ENCODE measurements around the gene FOXP1. TPM values are rescaled to one million over a fixed set of nuclear protein-coding genes. Genes with fewer than 3 reads are reported as not detected.

FOXP1 gene
- total and polyA plus RNA-seq, 2 of the 8 experiments (the other 6 are each of a cell fraction or from before 2014, with no cell fraction given): 13.9 to 25.4 TPM

DNA sequence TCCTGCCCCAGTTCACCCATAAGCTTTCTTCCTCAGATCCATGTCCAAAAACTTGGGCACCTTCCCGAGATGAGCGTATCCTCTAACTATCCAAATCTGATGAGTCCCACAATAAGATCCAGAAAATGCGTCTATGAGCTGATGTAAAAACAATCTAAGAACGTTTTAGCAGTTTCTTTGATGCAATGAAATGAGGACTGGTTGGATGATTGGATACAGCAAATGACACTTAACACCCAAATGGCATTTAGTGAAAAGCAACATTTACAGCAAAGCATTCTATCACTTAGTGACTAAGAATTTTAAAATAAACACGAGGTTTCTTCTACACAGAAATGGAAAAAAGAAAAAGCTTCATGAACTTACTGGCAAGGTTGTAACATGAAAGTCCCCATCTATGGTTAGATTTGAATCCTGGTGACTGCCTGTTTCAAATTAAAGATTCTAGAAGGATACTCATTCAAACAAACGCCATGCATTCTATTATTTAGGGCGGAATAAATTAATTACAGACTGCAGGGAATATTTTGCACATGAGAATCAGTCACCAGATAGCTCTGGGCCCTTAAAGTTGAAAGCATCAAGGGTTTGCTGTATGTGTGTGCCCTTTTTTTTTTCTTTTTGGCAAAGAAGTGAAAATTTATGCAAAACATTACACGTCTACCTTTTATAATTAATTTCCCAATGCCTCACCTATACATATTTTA, 598.6 kb downstream of the FOXP1 start:
- no peak overlapping the region for H3K27ac ChIP-seq (ENCODE audit: low read depth, low read length)
- H3K79me2 ChIP-seq (ENCODE audit: control insufficient read depth in 1 of 2, insufficient read depth in 2 of 2, low read length in 2 of 2): no peaks in the 10 kb centered on the region
- no peak overlapping the region for H3K4me2 ChIP-seq (ENCODE audit: insufficient read depth in 1 of 2, low read depth in 2 of 2, low read length in 2 of 2)
- H3K23ac ChIP-seq (ENCODE audit: insufficient read length): no peak overlapping the region
- no peaks in the 10 kb centered on the region for H3K9me3 ChIP-seq (ENCODE audit: insufficient read depth in 2 of 2, low read depth in 1 of 2, low read length in 1 of 2)
- H3K9ac ChIP-seq (replicated peaks in 1 of 4; ENCODE audit: extremely low read depth in 1 of 4, low read depth in 3 of 4, low read length in 3 of 4): no peak overlapping the region
- no peaks in the 10 kb centered on the region for H3K79me1 ChIP-seq (ENCODE audit: low read depth, low read length)
- no peak overlapping the region for H4K8ac ChIP-seq (ENCODE audit: extremely low read depth, insufficient read depth, low read length)
- no peaks in the 10 kb centered on the region for H3K27me3 ChIP-seq (replicated peaks in 1 of 4; ENCODE audit: control insufficient read depth in 3 of 4, extremely low read depth in 1 of 4, insufficient read depth in 3 of 4, low read length in 3 of 4)
- H2BK12ac ChIP-seq (ENCODE audit: low read depth, low read length): no peak overlapping the region
- H2BK120ac ChIP-seq (replicated peaks; ENCODE audit: low read depth, low read length): no peak overlapping the region
- H4K5ac ChIP-seq (ENCODE audit: insufficient read length, low read depth, low read length): no peak overlapping the region
- no peak overlapping the region for H2BK20ac ChIP-seq (ENCODE audit: low read length)
- H4K91ac ChIP-seq (replicated peaks; ENCODE audit: insufficient read length, low read length): no peak overlapping the region
- H3K4me3 ChIP-seq (ENCODE audit: extremely low read depth in 1 of 4, insufficient read depth in 2 of 4, low read depth in 3 of 4, low read length in 4 of 4): no peak overlapping the region
- no peak overlapping the region for H3K18ac ChIP-seq (ENCODE audit: extremely low read depth, low read length)
- no peak overlapping the region for H2AK5ac ChIP-seq (ENCODE audit: low read depth, low read length)
- FAIRE-seq: no peak
- H2BK5ac ChIP-seq (ENCODE audit: low read depth, low read length): no peak overlapping the region
- H3K14ac ChIP-seq (ENCODE audit: insufficient read length): no peak overlapping the region
- H4K20me1 ChIP-seq (replicated peaks in 1 of 2; ENCODE audit: control insufficient read depth in 1 of 2, insufficient read depth in 2 of 2, low read length in 2 of 2): no peaks in the 10 kb centered on the region
- H3K23me2 ChIP-seq (ENCODE audit: low read depth, low read length): no peaks in the 10 kb centered on the region
- no peak for DNase-seq (ENCODE audit: low read depth in 1 of 2, low spot score in 2 of 2)
- peaks cover 0 to 12% (median 5%) of the 10 kb centered on the region in 4 experiments; a peak in 5 of 7 replicates for H3K4me1 ChIP-seq (replicated peaks in 1 of 4; ENCODE audit: control insufficient read depth in 3 of 4, insufficient read depth in 4 of 4, low read length in 3 of 4)
- WGBS, 2 experiments (ENCODE audit: extremely low coverage in 1 of 2, insufficient coverage in 1 of 2, insufficient read length in 1 of 2, insufficient replicate concordance in 2 of 2, low coverage in 1 of 2, low lambda C conversion rate in 2 of 2, missing lambda C conversion rate in 1 of 2): 85 to 100% methylated on average over 1 to 8 of the region's 8 CpGs
- ChIA-PET POLR2A (ENCODE audit: partially characterized antibody) (no interaction called here), CTCF (ENCODE audit: partially characterized antibody) (interaction anchor here (0.6 to 0.9 kb wide), 2 partner anchors 85 to 877 kb away, joined by 3 read pairs; no protein-coding TSS in a partner anchor)
- peaks cover 0 to 16% (median 2%) of the 10 kb centered on the region in 4 experiments; a peak in 4 of 8 replicates for H3K36me3 ChIP-seq (ENCODE audit: control insufficient read depth in 2 of 4, insufficient read depth in 4 of 4, low read length in 3 of 4)
- no peak for TF ChIP-seq FOSL1 (IDR thresholded peaks at IDR 0.05; ENCODE audit: insufficient read depth, low read depth, low read length)
- H3K4ac ChIP-seq (replicated peaks; ENCODE audit: insufficient read length, low read depth, low read length): no peak overlapping the region
- no peak overlapping the region for H2BK15ac ChIP-seq (ENCODE audit: low read length)
- H3K56ac ChIP-seq (replicated peaks; ENCODE audit: insufficient read length, low read depth, low read length): no peak overlapping the region
- no peak overlapping the region for H2AFZ ChIP-seq (ENCODE audit: low read length)

Measured in H1 (cell line).